Right forelimb (tissue), 1 donor: ENCODE results near the gene TMEM200B.
"Not testable (repeated sequence)": the region's sequence is repeated elsewhere in the genome, so short reads cannot be mapped to it uniquely, and the experiment has no call there.

Experiments
- DNase-seq: peaks from one replicate; pipeline ENCODE4 v3.0.0-alpha.2; 2018

Gene TMEM200B

GRCh38 chr1:29105822-29106221 lies 17.9 kb downstream of the TMEM200B start:
- no peak for DNase-seq

- DNase-seq: no peak
Measured at GRCh38 chr1:29100487-29100886, 23.2 kb downstream of the TMEM200B start.

GRCh38 chr1:29099286-29099685 lies 24.4 kb downstream of the TMEM200B start:
- DNase-seq: no peak

- DNase-seq: no peak
Measured at GRCh38 chr1:29096231-29096886, 27.3 kb downstream of the TMEM200B start.

- DNase-seq: no peak
Measured at GRCh38 chr1:29094954-29095353, 28.7 kb downstream of the TMEM200B start.

- DNase-seq: no peak
Measured at GRCh38 chr1:29094433-29094832, 29.3 kb downstream of the TMEM200B start.

GRCh38 chr1:29092704-29093103 lies 31.0 kb downstream of the TMEM200B start:
- DNase-seq: not testable (repeated sequence)

GRCh38 chr1:29090937-29091618 lies 32.6 kb downstream of the TMEM200B start:
- DNase-seq: no peak

GRCh38 chr1:29084196-29084521 lies 39.5 kb downstream of the TMEM200B start:
- DNase-seq: no peak

- no peak for DNase-seq
Measured at GRCh38 chr1:29083317-29084195, 40.1 kb downstream of the TMEM200B start.

- DNase-seq: no peak
Measured at GRCh38 chr1:29082519-29082918, 41.2 kb downstream of the TMEM200B start.

- DNase-seq: no peak
Measured at GRCh38 chr1:29081201-29081600, 42.5 kb downstream of the TMEM200B start.

- DNase-seq: not testable (repeated sequence)
Measured at GRCh38 chr1:29079916-29080629, 43.6 kb downstream of the TMEM200B start.

- no peak for DNase-seq
Measured at GRCh38 chr1:29077155-29077554, 46.5 kb downstream of the TMEM200B start.
